Measurements from ENCODE around the gene REEP5.
"Not testable (repeated sequence)": the region's sequence is repeated elsewhere in the genome, so short reads cannot be mapped to it uniquely, and the experiment has no call there.

The REEP5 gene

DNA sequence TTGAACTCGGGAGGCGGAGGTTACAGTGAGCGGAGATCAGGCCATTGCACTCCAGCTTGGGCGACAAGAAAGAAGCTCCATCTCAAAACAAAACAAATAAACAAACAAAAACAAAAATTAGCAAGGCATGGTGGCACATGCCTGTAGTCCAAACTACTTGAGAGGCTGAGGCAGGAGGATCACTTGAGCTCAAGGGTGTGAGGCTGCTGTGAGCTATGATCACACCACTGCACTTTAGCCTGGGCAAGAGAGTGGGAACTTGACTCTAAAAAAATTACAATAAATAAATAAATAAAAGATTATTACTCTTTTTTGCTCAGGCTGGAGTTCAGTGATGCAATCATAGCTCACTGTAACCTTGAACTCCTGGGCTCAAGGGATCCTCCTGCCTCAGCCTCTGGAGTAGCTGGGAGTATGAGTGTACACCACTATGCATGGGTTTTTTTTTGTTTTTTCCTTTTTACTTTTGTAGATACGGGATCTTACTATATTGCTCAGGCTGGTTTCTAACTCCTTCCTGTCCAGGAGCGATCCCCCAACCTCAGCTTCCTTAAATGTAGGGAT, 45.6 kb upstream of the REEP5 start:
- Histone ChIP-seq H3K4me2 (ENCODE audit: low read length) (no peak overlapping the region), H3K9me3 (ENCODE audit: control insufficient read depth, insufficient read depth, low read length) (no peaks in the 10 kb centered on the region), H3K79me2 (ENCODE audit: control insufficient read depth, low read length) (no peaks in the 10 kb centered on the region), H3K4me1 (ENCODE audit: control insufficient read depth, low read length) (peaks cover 27% of the 10 kb centered on the region), H3K9me2 (replicated peaks; ENCODE audit: control insufficient read depth, low read length) (no peaks in the 10 kb centered on the region), H3F3A (ENCODE audit: control insufficient read depth, insufficient read depth) (no peaks in the 10 kb centered on the region), H4K20me1 (ENCODE audit: control insufficient read depth, insufficient read depth, low read depth, low read length) (no peaks in the 10 kb centered on the region), H3K4me3 (ENCODE audit: low read length) (no peak overlapping the region), H3K27ac (ENCODE audit: low read depth, low read length) (no peak overlapping the region), H3K27me3 (ENCODE audit: control insufficient read depth, low read length) (no peaks in the 10 kb centered on the region), H3K36me3 (ENCODE audit: control insufficient read depth, low read length) (no peaks in the 10 kb centered on the region)
- TF ChIP-seq CTCF (IDR thresholded peaks at IDR 0.05; ENCODE audit: low read depth, low read length, poor library complexity, severe bottlenecking) (no peak), EZH2phosphoT487 (IDR thresholded peaks at IDR 0.05; ENCODE audit: borderline replicate concordance, low read length) (no peak)

DNA sequence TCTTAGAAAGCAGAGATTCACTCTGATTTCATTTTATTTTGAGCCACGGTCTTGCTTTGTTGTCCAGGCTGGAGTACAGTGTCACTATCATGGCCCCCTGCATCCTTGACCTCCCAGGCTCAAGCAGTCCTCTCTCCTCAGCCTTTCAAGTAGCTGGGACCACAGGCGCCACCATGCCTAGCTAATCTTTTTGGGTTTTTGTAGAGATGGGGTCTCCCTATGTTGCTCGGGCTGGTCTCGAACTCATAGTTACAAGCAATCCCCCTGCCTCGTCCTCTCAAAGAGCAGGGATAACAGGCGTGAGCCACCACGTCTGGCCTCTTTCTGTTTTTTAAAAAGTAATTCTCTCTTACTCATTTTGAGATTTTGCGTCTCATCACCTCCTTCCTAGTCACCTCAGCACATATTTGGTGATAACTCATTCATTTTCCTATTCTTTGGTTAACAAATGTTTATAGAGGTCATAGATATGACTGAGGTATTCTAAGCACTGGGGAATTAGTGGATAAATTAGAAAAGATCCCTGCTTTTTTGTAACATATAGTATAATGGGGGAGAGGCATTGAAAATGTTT, 43.8 kb upstream of the REEP5 start:
- H4K20me1 ChIP-seq (ENCODE audit: control insufficient read depth, insufficient read depth, low read depth, low read length): no peaks in the 10 kb centered on the region
- no peaks in the 10 kb centered on the region for H3K79me2 ChIP-seq (ENCODE audit: control insufficient read depth, low read length)
- no peaks in the 10 kb centered on the region for H3K36me3 ChIP-seq (ENCODE audit: control insufficient read depth, low read length)
- H3F3A ChIP-seq (ENCODE audit: control insufficient read depth, insufficient read depth): no peaks in the 10 kb centered on the region
- H3K27ac ChIP-seq (ENCODE audit: low read depth, low read length): no peak overlapping the region
- H3K4me2 ChIP-seq (ENCODE audit: low read length): no peak overlapping the region
- no peak for TF ChIP-seq EZH2phosphoT487 (IDR thresholded peaks at IDR 0.05; ENCODE audit: borderline replicate concordance, low read length)
- TF ChIP-seq CTCF (IDR thresholded peaks at IDR 0.05; ENCODE audit: low read depth, low read length, poor library complexity, severe bottlenecking): no peak
- no peaks in the 10 kb centered on the region for H3K9me3 ChIP-seq (ENCODE audit: control insufficient read depth, insufficient read depth, low read length)
- no peaks in the 10 kb centered on the region for H3K9me2 ChIP-seq (replicated peaks; ENCODE audit: control insufficient read depth, low read length)
- H3K4me3 ChIP-seq (ENCODE audit: low read length): no peak overlapping the region
- peaks cover 16% of the 10 kb centered on the region for H3K4me1 ChIP-seq (ENCODE audit: control insufficient read depth, low read length)
- H3K27me3 ChIP-seq (ENCODE audit: control insufficient read depth, low read length): no peaks in the 10 kb centered on the region

DNA sequence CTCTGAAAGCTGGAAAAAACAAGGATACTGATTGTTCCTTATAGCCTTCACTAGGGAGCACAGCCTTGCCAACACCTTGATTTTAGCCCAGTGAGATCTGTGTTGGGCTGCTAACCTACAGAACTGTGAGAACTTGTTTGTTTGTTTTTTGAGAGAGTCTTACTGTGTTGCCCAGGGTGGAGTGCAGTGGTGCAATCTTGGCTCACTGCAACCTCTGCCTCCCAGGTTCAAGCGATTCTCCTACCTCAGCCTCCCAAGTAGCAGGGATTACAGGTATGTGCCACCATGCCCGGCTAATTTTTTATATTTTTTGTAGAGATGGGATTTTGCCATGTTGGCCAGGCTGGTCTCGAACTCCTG, 41.3 kb upstream of the REEP5 start:
- not testable (repeated sequence) for H3K27me3 ChIP-seq (ENCODE audit: control insufficient read depth, low read length); H3F3A ChIP-seq (ENCODE audit: control insufficient read depth, insufficient read depth); H3K4me3 ChIP-seq (ENCODE audit: low read length); H4K20me1 ChIP-seq (ENCODE audit: control insufficient read depth, insufficient read depth, low read depth, low read length); H3K9me2 ChIP-seq (replicated peaks; ENCODE audit: control insufficient read depth, low read length); H3K79me2 ChIP-seq (ENCODE audit: control insufficient read depth, low read length); H3K9me3 ChIP-seq (ENCODE audit: control insufficient read depth, insufficient read depth, low read length); H3K27ac ChIP-seq (ENCODE audit: low read depth, low read length); H3K36me3 ChIP-seq (ENCODE audit: control insufficient read depth, low read length)
- peak overlapping the region; percentile 34 for H3K4me2 ChIP-seq (ENCODE audit: low read length)
- peaks cover 28% of the 10 kb centered on the region for H3K4me1 ChIP-seq (ENCODE audit: control insufficient read depth, low read length)

DNA sequence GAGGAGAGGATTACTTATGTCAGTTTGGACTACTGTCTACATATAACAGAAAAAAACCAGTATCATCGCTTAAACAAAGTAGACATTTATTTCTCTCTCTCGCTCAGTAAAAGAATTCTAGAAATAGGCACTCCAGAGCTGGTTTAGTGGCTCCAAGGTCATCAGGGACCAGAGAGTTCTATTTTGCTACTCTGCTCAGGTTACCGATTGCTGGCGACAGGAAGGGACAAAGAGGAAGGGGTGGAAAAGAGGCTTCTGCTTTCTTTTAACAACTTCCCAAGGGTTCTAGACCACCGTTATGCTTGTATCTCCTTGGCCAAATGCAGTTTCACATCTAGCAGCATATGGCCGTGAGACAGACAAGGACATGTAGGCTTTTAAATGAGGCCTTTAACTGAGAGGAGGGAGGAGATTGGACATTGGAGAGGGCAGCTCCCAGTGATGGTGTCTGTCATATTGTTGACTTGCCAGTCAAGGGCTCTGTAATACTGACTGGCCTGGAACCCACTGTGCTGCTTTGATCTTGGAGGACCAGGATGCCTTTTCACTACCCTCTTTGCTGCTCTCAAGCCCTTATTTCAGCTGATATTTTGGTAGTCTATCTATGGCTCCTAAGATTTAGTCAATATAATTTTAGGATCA, 39.0 kb upstream of the REEP5 start:
- H3K27me3 ChIP-seq (ENCODE audit: control insufficient read depth, low read length): no peaks in the 10 kb centered on the region
- H3K9me2 ChIP-seq (replicated peaks; ENCODE audit: control insufficient read depth, low read length): no peaks in the 10 kb centered on the region
- no peak overlapping the region for H3K27ac ChIP-seq (ENCODE audit: low read depth, low read length)
- H3F3A ChIP-seq (ENCODE audit: control insufficient read depth, insufficient read depth): no peaks in the 10 kb centered on the region
- TF ChIP-seq EZH2phosphoT487 (IDR thresholded peaks at IDR 0.05; ENCODE audit: borderline replicate concordance, low read length) (no peak), CTCF (IDR thresholded peaks at IDR 0.05; ENCODE audit: low read depth, low read length, poor library complexity, severe bottlenecking) (no peak)
- peaks cover 32% of the 10 kb centered on the region for H3K4me1 ChIP-seq (ENCODE audit: control insufficient read depth, low read length)
- no peak overlapping the region for H3K4me2 ChIP-seq (ENCODE audit: low read length)
- H4K20me1 ChIP-seq (ENCODE audit: control insufficient read depth, insufficient read depth, low read depth, low read length): no peaks in the 10 kb centered on the region
- no peaks in the 10 kb centered on the region for H3K9me3 ChIP-seq (ENCODE audit: control insufficient read depth, insufficient read depth, low read length)
- H3K4me3 ChIP-seq (ENCODE audit: low read length): no peak overlapping the region
- no peaks in the 10 kb centered on the region for H3K79me2 ChIP-seq (ENCODE audit: control insufficient read depth, low read length)
- no peaks in the 10 kb centered on the region for H3K36me3 ChIP-seq (ENCODE audit: control insufficient read depth, low read length)
